Activated naive CD8-positive, alpha-beta T cell treated with anti-CD3 and anti-CD28 coated beads, Interleukin-2, amount 10 ng/mL, durations not matched to agents 7 days and 5 days (primary cell): ENCODE measurements around the gene CACHD1. TPM values are rescaled to one million over a fixed set of nuclear protein-coding genes. Genes with fewer than 3 reads are reported as not detected.

Experiments used
- ATAC-seq: fragments of 150-1000 bp; cut with Tn5 transposase; one replicate; pipeline ENCODE4 v1.10.0; 2021; ENCODE audit warnings: low read depth, moderate library complexity
- POLR2A ChIA-PET: fragments of 350-600 bp; sonication (Branson Sonifier 250); formaldehyde crosslinking; loops from one replicate; lab custom pipeline; 2021; ENCODE audit warnings: antibody characterized with exemption; lab: Charles Lee
- DNase-seq: peaks from one replicate; pipeline ENCODE4 v3.0.0; 2021
- H3K27ac Mint-ChIP-seq: one replicate; pipeline ENCODE4 v1.8.0; 2022; ENCODE audit warnings: mild to moderate bottlenecking, mixed read lengths
- H3K27me3 Mint-ChIP-seq: one replicate; pipeline ENCODE4 v1.8.0; 2022; ENCODE audit warnings: mild to moderate bottlenecking, moderate library complexity, mixed read lengths
- H3K36me3 Mint-ChIP-seq: one replicate; pipeline ENCODE4 v1.8.0; 2021; ENCODE audit warnings: mild to moderate bottlenecking, mixed read lengths
- H3K4me1 Mint-ChIP-seq: one replicate; pipeline ENCODE4 v1.8.0; 2021; ENCODE audit warnings: mixed read lengths
- H3K4me3 Mint-ChIP-seq: one replicate; pipeline ENCODE4 v1.8.0; 2022; ENCODE audit warnings: mild to moderate bottlenecking, moderate library complexity, mixed read lengths
- H3K9me3 Mint-ChIP-seq: one replicate; pipeline ENCODE4 v1.8.0; 2021; ENCODE audit warnings: mixed read lengths
- total RNA-seq, 2 experiments: library from RNA; stranded (reverse); gene quantifications; one replicate each; pipeline ENCODE4 v1.2.3, GENCODE V29; 2021

The CACHD1 gene
- total RNA-seq, 2 experiments from 2014 or later: 0.82 to 0.91 TPM

DNA sequence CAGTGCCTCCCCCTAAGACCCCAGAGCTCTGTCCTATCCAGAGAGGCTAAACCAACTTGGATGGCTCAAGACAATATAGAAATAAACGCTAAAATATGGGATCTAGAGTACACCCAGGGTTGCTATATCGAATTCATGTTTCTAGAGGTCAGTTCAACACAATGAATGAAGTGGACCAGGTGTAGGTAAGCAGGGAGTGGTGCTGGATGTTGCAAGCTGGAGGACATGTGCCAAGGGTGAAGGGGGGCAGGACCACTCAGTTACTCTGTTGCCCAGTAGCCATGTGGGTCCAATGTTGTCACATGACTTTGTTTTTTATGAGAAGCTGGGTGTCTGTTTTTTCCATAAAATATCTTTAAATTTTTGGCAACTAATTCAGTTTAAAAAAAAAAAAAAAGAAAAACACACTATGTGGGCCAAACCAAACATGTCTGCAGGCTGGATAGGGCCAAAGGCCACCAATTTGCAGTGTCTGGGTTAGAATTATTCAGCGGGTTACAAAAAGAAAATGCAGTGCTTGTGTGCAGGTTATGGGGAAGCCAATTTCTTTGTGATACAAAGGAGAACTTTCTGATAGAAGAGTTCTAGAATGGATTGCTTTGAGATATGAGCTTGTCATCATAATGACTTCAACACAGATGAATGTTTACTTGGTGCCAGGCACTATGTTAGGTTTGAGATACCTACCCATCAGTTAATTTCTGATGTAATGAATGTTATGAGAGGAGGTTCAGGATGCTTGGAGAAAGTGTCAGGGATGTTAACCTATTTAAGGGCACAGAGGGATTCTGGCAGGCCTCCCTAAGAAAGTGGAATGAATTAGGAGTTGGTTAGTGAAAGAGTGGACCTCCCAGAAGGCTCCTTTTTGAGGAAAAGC, 8.9 kb downstream of the CACHD1 start:
- H3K4me1 Mint-ChIP-seq: no peaks in the 10 kb centered on the region
- POLR2A ChIA-PET: no interaction called here
- H3K4me3 Mint-ChIP-seq: no peak overlapping the region

DNA sequence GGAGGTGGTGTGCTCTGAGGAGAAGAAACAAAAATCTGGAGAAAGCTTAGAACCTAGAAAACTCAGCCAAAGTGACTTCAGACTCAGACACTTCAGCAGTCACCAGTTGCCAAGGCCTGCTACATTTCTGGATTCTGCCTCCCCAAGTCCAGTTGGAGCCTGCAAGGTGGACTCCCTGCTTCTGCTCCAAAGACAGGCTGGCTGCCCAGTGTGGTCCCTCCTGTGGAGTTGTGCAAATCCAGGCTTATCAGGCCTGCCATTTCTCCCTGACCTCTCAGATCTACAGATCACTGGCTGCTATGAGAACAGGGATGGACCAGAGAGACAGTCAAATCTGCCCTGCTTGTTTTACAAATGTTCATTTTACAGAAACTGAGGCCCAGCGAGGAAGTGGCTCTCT, 9.9 kb downstream of the CACHD1 start:
- Mint-ChIP-seq H3K27me3 (no peaks in the 10 kb centered on the region), H3K36me3 (no peaks in the 10 kb centered on the region), H3K4me1 (no peaks in the 10 kb centered on the region), H3K9me3 (no peaks in the 10 kb centered on the region), H3K4me3 (no peak overlapping the region), H3K27ac (no peak overlapping the region)
- no peak for ATAC-seq
- POLR2A ChIA-PET: no interaction called here
- DNase-seq: no peak

More for the DNA sequence above, 8.9 kb downstream of the CACHD1 start:
- Mint-ChIP-seq H3K36me3 (no peaks in the 10 kb centered on the region), H3K27ac (no peak overlapping the region), H3K27me3 (no peaks in the 10 kb centered on the region), H3K9me3 (no peaks in the 10 kb centered on the region)
- DNase-seq: no peak
- ATAC-seq: no peak

DNA sequence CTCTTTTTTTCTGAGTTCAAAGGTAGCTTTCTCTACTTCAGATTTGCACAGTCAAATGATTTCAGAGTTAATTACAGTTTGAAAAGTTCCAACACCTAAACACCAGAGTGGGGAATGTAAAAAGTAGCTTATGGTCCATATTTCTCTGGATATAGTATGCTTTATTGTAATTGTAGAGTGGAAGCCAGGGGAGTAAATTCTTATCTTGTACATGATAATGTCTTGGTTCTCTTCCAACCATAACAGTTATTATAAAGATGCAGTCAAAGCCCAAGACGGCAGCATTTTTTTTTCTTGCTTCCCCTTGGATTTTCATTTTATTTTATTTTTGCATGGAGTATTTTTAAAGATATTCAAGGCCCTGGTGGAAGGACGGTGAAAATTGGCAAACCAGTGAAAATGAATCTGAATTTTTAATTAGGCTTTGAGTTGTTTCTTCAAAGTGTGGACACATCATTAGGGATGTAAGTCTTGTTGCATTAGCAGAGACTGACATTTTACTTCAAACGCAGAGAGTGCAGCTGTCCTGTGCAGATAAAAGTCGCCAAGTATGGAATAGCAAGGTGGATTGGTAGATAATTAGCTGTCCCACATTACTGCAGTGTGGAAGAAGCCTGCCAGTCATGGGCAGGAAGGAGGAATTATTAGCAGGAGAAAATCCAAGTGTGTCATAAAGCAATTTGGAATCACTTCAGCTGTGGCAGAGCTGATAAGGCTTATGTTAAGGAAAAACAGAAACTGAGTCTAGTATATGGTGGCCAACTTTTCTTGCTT, 11.3 kb downstream of the CACHD1 start:
- POLR2A ChIA-PET: interaction anchor here (0.7 kb wide), 1 partner anchor 939 kb away, joined by 3 read pairs; the partner anchor contains the start of genes LEPR and LEPROT
- H3K27me3 Mint-ChIP-seq: no peaks in the 10 kb centered on the region
- ATAC-seq (no peak), DNase-seq (no peak)
- H3K4me1 Mint-ChIP-seq: no peaks in the 10 kb centered on the region
- H3K36me3 Mint-ChIP-seq: no peaks in the 10 kb centered on the region
- H3K4me3 Mint-ChIP-seq: no peak overlapping the region
- no peaks in the 10 kb centered on the region for H3K9me3 Mint-ChIP-seq
- H3K27ac Mint-ChIP-seq: no peak overlapping the region

DNA sequence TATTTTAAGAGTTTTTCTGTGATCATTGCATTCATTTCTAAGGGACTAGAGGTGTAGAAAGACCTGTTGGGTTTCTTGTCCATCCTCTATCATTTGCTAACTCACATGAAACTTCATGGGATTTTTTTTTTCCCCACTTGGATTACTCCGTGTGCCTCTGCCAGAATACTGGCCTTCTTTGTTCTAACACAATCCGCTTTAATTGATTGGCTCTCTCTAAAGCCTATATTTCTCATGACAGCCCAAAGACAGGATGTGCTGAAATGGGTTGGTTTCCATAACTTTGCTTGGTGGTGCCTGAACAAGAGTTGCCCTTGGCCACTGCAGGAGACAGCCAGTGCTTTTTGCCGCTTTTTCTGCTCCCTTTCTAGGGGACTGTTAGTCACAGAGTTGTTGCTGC, 12.2 kb downstream of the CACHD1 start:
- H3K36me3 Mint-ChIP-seq: no peaks in the 10 kb centered on the region
- no peak overlapping the region for H3K4me3 Mint-ChIP-seq
- no peaks in the 10 kb centered on the region for H3K4me1 Mint-ChIP-seq
- H3K27ac Mint-ChIP-seq: no peak overlapping the region
- no peaks in the 10 kb centered on the region for H3K9me3 Mint-ChIP-seq
- H3K27me3 Mint-ChIP-seq: no peaks in the 10 kb centered on the region
- no peak for DNase-seq
- POLR2A ChIA-PET: no interaction called here
- no peak for ATAC-seq

GRCh38 chr1:64482720-64483119, 12.8 kb downstream of the CACHD1 start:
- Mint-ChIP-seq H3K27me3 (no peaks in the 10 kb centered on the region), H3K27ac (no peak overlapping the region), H3K4me1 (no peaks in the 10 kb centered on the region), H3K4me3 (no peak overlapping the region), H3K9me3 (no peaks in the 10 kb centered on the region), H3K36me3 (no peaks in the 10 kb centered on the region)
- DNase-seq (no peak), ATAC-seq (no peak)
- POLR2A ChIA-PET: no interaction called here

GRCh38 chr1:64483731-64484414, 13.9 kb downstream of the CACHD1 start:
- Mint-ChIP-seq H3K27me3 (no peaks in the 10 kb centered on the region), H3K36me3 (no peaks in the 10 kb centered on the region), H3K4me3 (no peak overlapping the region), H3K4me1 (no peaks in the 10 kb centered on the region), H3K9me3 (no peaks in the 10 kb centered on the region), H3K27ac (no peak overlapping the region)
- ATAC-seq (no peak), DNase-seq (no peak)
- POLR2A ChIA-PET: no interaction called here

DNA sequence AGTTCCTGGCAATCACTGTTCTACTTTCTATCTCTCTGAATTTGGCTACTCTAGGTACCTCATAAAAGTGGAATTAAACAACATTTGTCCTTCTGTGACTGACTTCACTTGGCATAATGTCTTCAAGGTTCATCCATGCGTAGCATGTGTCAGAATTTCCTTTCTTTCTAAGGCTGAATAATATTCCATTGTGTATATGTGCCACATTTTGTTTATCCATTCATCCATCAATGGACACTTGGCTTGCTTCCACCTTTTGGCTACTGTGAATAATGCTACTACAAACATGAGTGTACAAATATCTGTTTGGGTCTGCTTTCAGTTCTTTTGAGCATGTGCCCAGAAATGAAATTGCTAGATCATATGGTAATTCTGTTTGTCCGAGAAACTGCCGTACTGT, 14.7 kb downstream of the CACHD1 start:
- Mint-ChIP-seq H3K27ac (no peak overlapping the region), H3K36me3 (no peaks in the 10 kb centered on the region), H3K4me1 (no peaks in the 10 kb centered on the region), H3K27me3 (no peaks in the 10 kb centered on the region), H3K4me3 (no peak overlapping the region), H3K9me3 (no peaks in the 10 kb centered on the region)
- POLR2A ChIA-PET: no interaction called here
- no peak for DNase-seq
- ATAC-seq: no peak

GRCh38 chr1:64486193-64486592, 16.3 kb downstream of the CACHD1 start:
- POLR2A ChIA-PET: no interaction called here

DNA sequence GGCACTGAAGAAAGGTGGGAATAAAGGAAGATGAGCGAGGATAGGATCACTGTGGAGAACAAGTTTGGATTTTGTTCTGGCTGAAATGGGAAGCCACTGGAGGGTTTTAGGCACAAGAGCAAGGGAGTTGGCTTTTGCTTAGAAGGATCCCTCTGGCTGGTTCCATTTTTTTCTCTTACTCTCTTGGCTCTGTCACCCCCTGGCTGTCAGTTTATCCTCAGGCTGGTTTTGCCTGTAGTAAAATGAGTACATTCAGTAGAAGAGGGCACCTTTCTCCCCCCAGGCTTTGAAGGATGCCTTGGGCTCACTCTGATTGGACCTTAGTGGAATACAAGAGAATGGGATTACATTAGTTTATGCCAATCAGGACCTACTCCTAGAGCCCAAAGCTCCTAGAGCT, 17.1 kb downstream of the CACHD1 start:
- H3K4me1 Mint-ChIP-seq: peaks cover 4% of the 10 kb centered on the region
- H3K27ac Mint-ChIP-seq: no peak overlapping the region
- no peaks in the 10 kb centered on the region for H3K27me3 Mint-ChIP-seq
- no peaks in the 10 kb centered on the region for H3K9me3 Mint-ChIP-seq
- no peak for ATAC-seq
- POLR2A ChIA-PET: no interaction called here
- no peaks in the 10 kb centered on the region for H3K36me3 Mint-ChIP-seq
- no peak overlapping the region for H3K4me3 Mint-ChIP-seq
- DNase-seq: no peak

More at GRCh38 chr1:64486193-64486592, 16.3 kb downstream of the CACHD1 start:
- Mint-ChIP-seq H3K4me1 (peaks cover 4% of the 10 kb centered on the region), H3K4me3 (no peak overlapping the region), H3K9me3 (no peaks in the 10 kb centered on the region), H3K27ac (no peak overlapping the region), H3K36me3 (no peaks in the 10 kb centered on the region), H3K27me3 (no peaks in the 10 kb centered on the region)
- DNase-seq (no peak), ATAC-seq (no peak)

GRCh38 chr1:64488862-64489261, 18.9 kb downstream of the CACHD1 start:
- DNase-seq: no peak
- Mint-ChIP-seq H3K36me3 (no peaks in the 10 kb centered on the region), H3K27ac (no peak overlapping the region), H3K4me3 (no peak overlapping the region), H3K4me1 (peaks cover 4% of the 10 kb centered on the region), H3K27me3 (no peaks in the 10 kb centered on the region), H3K9me3 (no peaks in the 10 kb centered on the region)
- no peak for ATAC-seq
- POLR2A ChIA-PET: no interaction called here

DNA sequence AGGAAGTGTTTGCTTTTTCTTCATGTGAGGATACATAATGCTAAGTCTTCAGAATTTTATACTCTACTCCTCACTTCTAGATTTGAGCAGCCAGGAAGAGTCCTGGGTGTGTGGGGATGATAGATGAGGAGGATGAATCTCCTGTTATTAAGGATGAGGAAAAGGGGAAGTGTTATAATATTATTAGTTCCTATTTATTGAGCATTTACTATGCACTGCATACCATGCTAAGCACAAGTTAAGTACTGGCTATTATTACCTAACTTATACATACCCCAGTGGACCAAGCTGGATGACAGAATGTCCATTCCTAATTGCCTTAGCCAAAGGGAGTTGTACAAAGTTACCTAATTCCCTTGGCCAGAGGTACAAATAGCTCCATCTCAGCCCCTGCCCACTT, 19.8 kb downstream of the CACHD1 start:
- POLR2A ChIA-PET: no interaction called here
- ATAC-seq: no peak
- peaks cover 7% of the 10 kb centered on the region for H3K4me1 Mint-ChIP-seq

GRCh38 chr1:64490213-64490818, 20.4 kb downstream of the CACHD1 start:
- Mint-ChIP-seq H3K27me3 (no peaks in the 10 kb centered on the region), H3K27ac (no peak overlapping the region), H3K4me1 (peaks cover 11% of the 10 kb centered on the region), H3K9me3 (no peaks in the 10 kb centered on the region), H3K36me3 (no peaks in the 10 kb centered on the region), H3K4me3 (no peak overlapping the region)
- ATAC-seq: no peak
- no peak for DNase-seq
- POLR2A ChIA-PET: no interaction called here

More for the DNA sequence above, 19.8 kb downstream of the CACHD1 start:
- no peak for DNase-seq
- H3K4me3 Mint-ChIP-seq: no peak overlapping the region
- no peak overlapping the region for H3K27ac Mint-ChIP-seq
- no peaks in the 10 kb centered on the region for H3K9me3 Mint-ChIP-seq
- H3K27me3 Mint-ChIP-seq: no peaks in the 10 kb centered on the region
- no peaks in the 10 kb centered on the region for H3K36me3 Mint-ChIP-seq

- Mint-ChIP-seq H3K9me3 (no peaks in the 10 kb centered on the region), H3K4me1 (peaks cover 15% of the 10 kb centered on the region), H3K4me3 (no peak overlapping the region), H3K27me3 (no peaks in the 10 kb centered on the region), H3K27ac (no peak overlapping the region), H3K36me3 (no peaks in the 10 kb centered on the region)
- ATAC-seq (no peak), DNase-seq (no peak)
- POLR2A ChIA-PET: no interaction called here
Measured at GRCh38 chr1:64492424-64492823, 22.5 kb downstream of the CACHD1 start.
